ENCODE results near the gene RASGRF2.

RASGRF2 gene

GRCh38 chr5:81194633-81195334 is 234.6 kb downstream of the RASGRF2 start:
- DNase-seq (ENCODE audit: low read depth), result no peak
- no peak overlapping the region for H3K4me3 ChIP-seq (ENCODE audit: low read depth, low read length)
- peak; percentile 87 for TF ChIP-seq CTCF (IDR thresholded peaks at IDR 0.05; ENCODE audit: low read depth, low read length, missing control alignments)

- no peak for TF ChIP-seq CTCF (IDR thresholded peaks at IDR 0.05; ENCODE audit: low read depth, low read length, missing control alignments)
- no peak for DNase-seq (ENCODE audit: low read depth)
Measured at GRCh38 chr5:81195335-81195929, 235.3 kb downstream of the RASGRF2 start.

GRCh38 chr5:81202655-81203054 is 242.5 kb downstream of the RASGRF2 start:
- TF ChIP-seq CTCF (IDR thresholded peaks at IDR 0.05; ENCODE audit: low read depth, low read length, missing control alignments), result no peak

More at GRCh38 chr5:81195335-81195929, 235.3 kb downstream of the RASGRF2 start:
- no peak overlapping the region for H3K4me3 ChIP-seq (ENCODE audit: low read depth, low read length)

GRCh38 chr5:81203729-81204128 is 243.6 kb downstream of the RASGRF2 start:
- TF ChIP-seq CTCF (IDR thresholded peaks at IDR 0.05; ENCODE audit: low read depth, low read length, missing control alignments), result no peak
- H3K4me3 ChIP-seq (ENCODE audit: low read depth, low read length), result no peak overlapping the region
- no peak for DNase-seq (ENCODE audit: low read depth)

More at GRCh38 chr5:81202655-81203054, 242.5 kb downstream of the RASGRF2 start:
- no peak overlapping the region for H3K4me3 ChIP-seq (ENCODE audit: low read depth, low read length)
- DNase-seq (ENCODE audit: low read depth), result no peak

- no peak for DNase-seq (ENCODE audit: low read depth)
- TF ChIP-seq CTCF (IDR thresholded peaks at IDR 0.05; ENCODE audit: low read depth, low read length, missing control alignments), result no peak
- H3K4me3 ChIP-seq (ENCODE audit: low read depth, low read length), result no peak overlapping the region
Measured at GRCh38 chr5:81204205-81204604, 244.0 kb downstream of the RASGRF2 start.

GRCh38 chr5:81205058-81205457 is 244.9 kb downstream of the RASGRF2 start:
- no peak for TF ChIP-seq CTCF (IDR thresholded peaks at IDR 0.05; ENCODE audit: low read depth, low read length, missing control alignments)
- H3K4me3 ChIP-seq (ENCODE audit: low read depth, low read length), result no peak overlapping the region
- no peak for DNase-seq (ENCODE audit: low read depth)

- no peak overlapping the region for H3K4me3 ChIP-seq (ENCODE audit: low read depth, low read length)
- peak; percentile 37 for TF ChIP-seq CTCF (IDR thresholded peaks at IDR 0.05; ENCODE audit: low read depth, low read length, missing control alignments)
- DNase-seq (ENCODE audit: low read depth), result no peak
Measured at GRCh38 chr5:81207009-81207408, 246.8 kb downstream of the RASGRF2 start.
